IPS-18a (cell line): ENCODE measurements around the gene EIF5.

Experiments used
- H3K27ac ChIP-seq: one replicate; pipeline ENCODE4 v1.5.1; 2013; ENCODE audit warnings: low read length
- H3K27me3 ChIP-seq: one replicate; pipeline ENCODE4 v1.6.1; 2013; ENCODE audit warnings: mild to moderate bottlenecking, low read length; ENCODE audit not compliant: control insufficient read depth, insufficient read depth
- H3K36me3 ChIP-seq: one replicate; pipeline ENCODE4 v1.6.1; 2013; ENCODE audit warnings: low read depth, low read length; ENCODE audit not compliant: control insufficient read depth
- H3K4me1 ChIP-seq: one replicate; pipeline ENCODE4 v1.6.1; 2013; ENCODE audit warnings: low read depth, low read length; ENCODE audit not compliant: control insufficient read depth
- H3K4me3 ChIP-seq: one replicate; pipeline ENCODE4 v1.5.1; 2013; ENCODE audit warnings: low read length
- H3K9ac ChIP-seq: one replicate; pipeline ENCODE4 v1.6.1; 2013; ENCODE audit warnings: mild to moderate bottlenecking, low read length, moderate library complexity
- H3K9me3 ChIP-seq: one replicate; pipeline ENCODE4 v1.6.1; 2013; ENCODE audit warnings: low read depth, low read length; ENCODE audit not compliant: control insufficient read depth

Gene EIF5

GRCh38 chr14:103361867-103362266 is 27.8 kb downstream of the EIF5 start:
- no peak overlapping the region for H3K4me3 ChIP-seq
- H3K27ac ChIP-seq, result no peak overlapping the region
- H3K9ac ChIP-seq, result no peak overlapping the region
- H3K27me3 ChIP-seq, result no peaks in the 10 kb centered on the region
- no peaks in the 10 kb centered on the region for H3K36me3 ChIP-seq
- no peaks in the 10 kb centered on the region for H3K4me1 ChIP-seq
- H3K9me3 ChIP-seq, result no peaks in the 10 kb centered on the region

- H3K4me1 ChIP-seq, result no peaks in the 10 kb centered on the region
- H3K27ac ChIP-seq, result no peak overlapping the region
- H3K9ac ChIP-seq, result no peak overlapping the region
- no peaks in the 10 kb centered on the region for H3K36me3 ChIP-seq
- no peak overlapping the region for H3K4me3 ChIP-seq
- no peaks in the 10 kb centered on the region for H3K27me3 ChIP-seq
- no peaks in the 10 kb centered on the region for H3K9me3 ChIP-seq
Observed at GRCh38 chr14:103362780-103363179, 28.7 kb downstream of the EIF5 start.

- no peak overlapping the region for H3K27ac ChIP-seq
- H3K9me3 ChIP-seq, result no peaks in the 10 kb centered on the region
- no peaks in the 10 kb centered on the region for H3K36me3 ChIP-seq
- H3K9ac ChIP-seq, result no peak overlapping the region
- no peak overlapping the region for H3K4me3 ChIP-seq
- no peaks in the 10 kb centered on the region for H3K27me3 ChIP-seq
- H3K4me1 ChIP-seq, result no peaks in the 10 kb centered on the region
Observed at GRCh38 chr14:103366741-103367140, 32.7 kb downstream of the EIF5 start.

GRCh38 chr14:103367995-103368394 is 34.0 kb downstream of the EIF5 start:
- Histone ChIP-seq H3K27me3 (no peaks in the 10 kb centered on the region), H3K9ac (no peak overlapping the region), H3K4me1 (no peaks in the 10 kb centered on the region), H3K27ac (no peak overlapping the region), H3K4me3 (no peak overlapping the region), H3K9me3 (no peaks in the 10 kb centered on the region), H3K36me3 (no peaks in the 10 kb centered on the region)

- no peaks in the 10 kb centered on the region for H3K4me1 ChIP-seq
- no peak overlapping the region for H3K9ac ChIP-seq
- no peaks in the 10 kb centered on the region for H3K36me3 ChIP-seq
- no peaks in the 10 kb centered on the region for H3K27me3 ChIP-seq
- H3K4me3 ChIP-seq, result no peak overlapping the region
- H3K9me3 ChIP-seq, result no peaks in the 10 kb centered on the region
- H3K27ac ChIP-seq, result no peak overlapping the region
Observed at GRCh38 chr14:103370087-103370486, 36.0 kb downstream of the EIF5 start.

GRCh38 chr14:103372017-103372416 is 38.0 kb downstream of the EIF5 start:
- H3K36me3 ChIP-seq, result no peaks in the 10 kb centered on the region
- no peaks in the 10 kb centered on the region for H3K27me3 ChIP-seq
- H3K9ac ChIP-seq, result no peak overlapping the region
- H3K4me1 ChIP-seq, result no peaks in the 10 kb centered on the region
- H3K9me3 ChIP-seq, result no peaks in the 10 kb centered on the region
- no peak overlapping the region for H3K4me3 ChIP-seq
- no peak overlapping the region for H3K27ac ChIP-seq

GRCh38 chr14:103372552-103373304 is 38.7 kb downstream of the EIF5 start:
- no peaks in the 10 kb centered on the region for H3K9me3 ChIP-seq
- H3K9ac ChIP-seq, result no peak overlapping the region
- no peaks in the 10 kb centered on the region for H3K36me3 ChIP-seq
- H3K4me1 ChIP-seq, result no peaks in the 10 kb centered on the region
- H3K4me3 ChIP-seq, result no peak overlapping the region
- H3K27me3 ChIP-seq, result no peaks in the 10 kb centered on the region
- H3K27ac ChIP-seq, result no peak overlapping the region

GRCh38 chr14:103374121-103374520 is 40.1 kb downstream of the EIF5 start:
- Histone ChIP-seq H3K27me3 (no peaks in the 10 kb centered on the region), H3K4me1 (no peaks in the 10 kb centered on the region), H3K9me3 (no peaks in the 10 kb centered on the region), H3K27ac (no peak overlapping the region), H3K4me3 (no peak overlapping the region), H3K9ac (no peak overlapping the region), H3K36me3 (no peaks in the 10 kb centered on the region)

GRCh38 chr14:103377522-103378037 is 43.5 kb downstream of the EIF5 start:
- no peaks in the 10 kb centered on the region for H3K4me1 ChIP-seq
- H3K27me3 ChIP-seq, result no peaks in the 10 kb centered on the region
- no peak overlapping the region for H3K4me3 ChIP-seq
- no peaks in the 10 kb centered on the region for H3K9me3 ChIP-seq
- no peak overlapping the region for H3K9ac ChIP-seq
- H3K27ac ChIP-seq, result no peak overlapping the region
- no peaks in the 10 kb centered on the region for H3K36me3 ChIP-seq

GRCh38 chr14:103378038-103378854 is 44.2 kb downstream of the EIF5 start:
- no peaks in the 10 kb centered on the region for H3K9me3 ChIP-seq
- H3K9ac ChIP-seq, result no peak overlapping the region
- H3K4me1 ChIP-seq, result no peaks in the 10 kb centered on the region
- no peak overlapping the region for H3K27ac ChIP-seq
- H3K27me3 ChIP-seq, result peaks cover 3% of the 10 kb centered on the region
- H3K4me3 ChIP-seq, result no peak overlapping the region
- no peaks in the 10 kb centered on the region for H3K36me3 ChIP-seq

GRCh38 chr14:103380719-103381377 is 46.8 kb downstream of the EIF5 start:
- Histone ChIP-seq H3K27ac (no peak overlapping the region), H3K4me1 (peaks cover 7% of the 10 kb centered on the region), H3K36me3 (no peaks in the 10 kb centered on the region), H3K9me3 (no peaks in the 10 kb centered on the region), H3K4me3 (no peak overlapping the region), H3K9ac (no peak overlapping the region), H3K27me3 (peaks cover 18% of the 10 kb centered on the region)
